GM21390 (cell line): ENCODE results near the gene CPSF3.

Experiments
- ATAC-seq: cut with Tn5 transposase; IDR thresholded peaks from one replicate; pipeline ENCODE4 v1.9.1; 2021; ENCODE audit not compliant: unreplicated experiment

The CPSF3 gene

DNA sequence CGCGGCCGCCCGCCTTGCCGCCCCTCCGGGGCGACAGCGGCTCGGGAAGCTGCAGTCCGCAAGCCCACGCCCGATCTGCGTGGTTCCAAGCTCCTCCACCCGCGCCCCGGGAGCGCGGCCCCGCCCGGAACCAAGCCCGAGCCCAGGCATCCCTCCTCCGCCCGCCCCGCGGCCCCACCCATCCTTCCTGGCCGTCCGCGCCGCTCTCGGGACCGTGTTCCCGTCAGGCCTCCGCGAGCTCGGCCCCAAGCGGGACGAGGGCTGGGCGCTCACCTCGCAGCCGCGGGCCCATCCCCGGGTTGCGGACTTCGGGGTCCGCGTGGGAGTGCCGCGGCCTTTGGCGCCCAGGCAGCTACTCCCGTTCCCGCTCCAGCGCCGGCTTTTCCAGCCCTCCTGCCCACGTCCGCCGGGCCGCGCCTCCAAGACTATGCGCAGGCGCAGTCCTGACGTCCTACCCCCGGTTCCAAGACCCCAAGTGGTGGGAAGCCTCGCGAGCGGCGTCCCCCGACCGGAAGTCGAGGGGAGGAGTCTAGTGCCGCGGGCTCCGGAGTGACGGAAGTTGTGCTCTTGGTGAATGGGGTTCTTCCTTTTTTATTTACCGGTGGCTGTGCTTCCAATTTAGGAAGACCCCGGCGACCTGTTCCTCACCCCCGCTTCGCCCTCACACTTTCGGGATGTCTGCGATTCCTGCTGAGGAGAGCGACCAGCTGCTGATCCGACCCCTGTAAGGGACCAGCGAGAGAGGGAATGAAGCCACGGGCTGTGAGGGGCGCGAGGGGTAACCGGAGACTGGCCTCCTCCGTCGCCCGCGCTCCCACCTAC lies at the start of gene CPSF3, which contains the start of gene ITGB1BP1:
TSS of gene CPSF3 (plus strand) at position 555 of the 822 bp plus-strand sequence. CDS start at position 675, 120 bp downstream.
TSS of gene ITGB1BP1 (minus strand) at position 429 of the 822 bp plus-strand sequence. CDS start 4,831 bp downstream, outside the sequence.
- peak; percentile 80 for ATAC-seq

DNA sequence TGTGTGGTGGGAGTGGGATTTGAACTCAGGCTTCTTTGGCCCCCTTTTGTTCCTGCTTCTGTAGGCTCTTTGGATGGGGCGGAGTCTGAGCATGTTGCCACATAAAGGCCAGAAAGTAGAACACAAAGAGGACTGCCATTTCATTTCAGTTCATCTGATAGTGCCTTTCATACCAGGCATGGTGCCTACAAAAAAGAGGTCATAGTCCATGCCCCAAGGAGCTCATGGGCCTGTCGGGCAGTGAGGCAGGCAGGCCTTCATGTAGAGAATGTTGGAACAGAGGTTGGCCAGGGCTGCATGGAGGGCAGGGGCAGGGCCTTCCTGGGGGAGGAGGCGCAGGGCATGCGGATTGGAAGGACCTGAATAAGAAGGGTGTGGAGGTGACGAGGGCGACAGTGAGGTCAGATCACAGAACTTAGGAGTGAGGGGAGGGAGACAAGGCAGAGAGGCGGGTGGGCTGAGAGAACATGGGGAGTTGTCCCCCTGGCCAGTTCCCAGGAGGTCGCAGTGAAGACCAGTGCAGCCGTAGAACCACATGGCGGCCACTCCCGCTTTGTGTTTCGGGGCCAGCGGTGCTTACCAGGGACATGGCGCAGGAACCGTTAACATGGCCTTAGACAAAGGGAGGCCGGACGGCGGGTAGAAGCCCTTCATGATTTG lies 49.3 kb upstream of the CPSF3 start:
- ATAC-seq = no peak

DNA sequence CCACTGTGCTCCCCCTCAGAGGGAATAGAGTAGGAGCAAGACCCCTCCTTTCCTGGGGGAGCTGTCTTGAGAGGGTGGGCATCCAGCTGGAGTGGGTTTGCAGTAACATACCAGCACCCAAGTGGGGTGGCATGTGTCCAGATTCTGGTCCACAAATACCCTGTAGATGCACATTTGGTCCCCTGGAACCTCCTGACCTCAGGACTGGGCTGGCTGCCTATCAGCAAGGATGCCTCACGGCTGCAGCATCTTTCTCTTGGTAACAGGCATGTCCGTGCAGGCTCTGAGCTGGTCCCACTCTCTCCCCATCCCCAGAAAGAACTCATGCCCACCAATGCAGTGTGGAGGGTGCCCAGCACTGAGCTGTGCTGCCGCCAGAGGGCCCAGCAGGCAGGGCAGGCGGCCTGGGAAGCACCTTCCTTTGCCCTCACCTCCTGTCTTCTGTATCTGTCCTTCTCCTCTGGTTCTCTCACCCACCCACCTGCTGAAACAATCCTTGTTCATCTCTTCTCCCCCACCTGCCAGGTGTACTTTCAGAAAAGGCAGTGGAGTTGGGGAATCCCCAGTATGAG lies 47.5 kb upstream of the CPSF3 start:
- no peak for ATAC-seq

DNA sequence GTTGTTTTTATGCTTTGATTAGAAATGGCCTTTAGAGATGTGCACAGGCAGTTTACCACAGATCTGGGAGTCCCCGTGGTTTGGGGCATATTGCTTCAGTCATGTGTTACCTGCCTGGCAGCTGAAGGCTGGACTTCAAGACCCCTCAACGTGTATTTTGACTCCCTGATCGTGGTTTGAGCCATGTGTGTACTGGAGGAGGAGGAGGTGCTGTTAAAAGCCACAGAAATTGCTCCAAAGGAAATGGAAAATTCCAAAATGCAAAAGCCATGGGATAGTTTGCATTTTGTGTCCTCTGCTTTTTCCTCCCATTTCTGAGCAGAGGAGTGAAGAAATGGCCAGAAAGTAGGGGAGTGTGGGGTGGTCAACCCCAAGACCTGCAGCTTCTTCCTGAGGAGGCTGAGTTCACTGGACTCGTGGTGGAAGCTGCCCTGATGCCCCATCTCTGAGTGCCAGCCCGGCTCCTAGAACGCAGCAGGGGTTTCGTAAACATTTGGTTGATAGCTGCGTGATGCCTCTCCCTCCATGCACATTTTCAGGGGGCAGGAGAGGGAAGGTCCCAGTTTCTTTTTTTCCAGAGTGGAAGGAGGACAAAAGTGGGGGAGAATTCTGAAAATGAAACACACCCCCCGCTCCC lies 45.9 kb upstream of the CPSF3 start:
- no peak for ATAC-seq

DNA sequence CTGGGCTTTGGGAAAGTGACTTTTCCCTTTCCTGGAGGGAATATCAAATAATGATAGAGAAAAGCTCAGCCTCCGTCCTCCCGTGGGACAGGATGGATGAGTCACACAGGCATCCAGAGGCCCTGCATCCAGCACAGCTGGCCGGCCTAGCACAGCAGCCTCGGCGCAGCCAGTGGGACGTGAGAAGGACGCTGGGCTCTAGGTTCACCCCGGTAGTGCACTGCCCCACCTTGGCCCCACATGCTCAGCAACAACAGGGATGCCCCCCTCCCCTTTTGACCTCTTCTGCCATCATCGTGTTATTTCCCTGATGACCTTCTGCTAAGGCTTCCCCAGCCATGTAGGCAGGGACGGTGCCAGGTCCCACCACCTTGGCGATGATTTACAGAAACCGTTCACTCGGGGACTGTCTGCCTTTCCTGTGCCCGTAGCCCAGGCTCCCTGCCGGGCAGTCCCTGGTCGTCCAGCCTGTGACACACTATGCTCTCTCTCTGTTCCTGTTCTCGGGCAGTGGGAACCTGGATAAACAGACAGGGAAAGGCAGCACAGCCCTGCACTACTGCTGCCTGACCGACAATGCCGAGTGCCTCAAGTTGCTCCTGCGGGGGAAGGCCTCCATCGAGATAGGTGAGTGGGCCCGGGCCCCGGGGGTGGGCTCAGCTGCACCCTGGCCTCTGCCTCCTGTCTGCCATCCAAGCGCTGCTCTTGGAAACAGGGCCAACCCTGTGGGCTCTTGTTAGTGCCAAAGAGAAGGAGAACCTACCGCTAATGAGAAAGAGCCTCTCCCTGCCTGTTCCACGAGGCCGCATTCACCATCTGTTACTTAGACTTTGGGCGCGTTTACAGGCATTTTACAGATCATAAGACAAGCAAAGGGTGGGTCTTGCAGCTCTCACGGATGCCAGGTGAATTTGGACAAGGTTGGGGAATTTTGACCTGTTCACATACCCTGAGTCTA lies 44.7 kb upstream of the CPSF3 start:
- ATAC-seq = no peak

DNA sequence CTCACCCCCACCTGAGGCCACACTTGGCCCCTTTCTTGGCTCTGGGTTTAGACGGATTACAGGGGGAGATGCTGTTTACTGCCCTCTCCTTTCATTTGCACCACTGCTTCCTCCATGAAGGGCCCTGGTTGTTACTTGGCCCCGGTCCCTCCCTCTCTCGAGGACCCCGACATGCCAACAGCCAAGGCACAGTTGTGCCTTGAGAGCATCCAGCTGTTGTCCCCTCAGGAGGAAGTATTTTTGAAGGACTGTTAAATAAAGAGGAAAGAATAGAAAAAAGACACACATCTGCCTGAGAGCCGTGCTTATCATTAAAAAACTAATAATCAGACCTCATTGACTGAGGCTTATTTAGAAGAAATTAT lies 44.1 kb upstream of the CPSF3 start:
- no peak for ATAC-seq

DNA sequence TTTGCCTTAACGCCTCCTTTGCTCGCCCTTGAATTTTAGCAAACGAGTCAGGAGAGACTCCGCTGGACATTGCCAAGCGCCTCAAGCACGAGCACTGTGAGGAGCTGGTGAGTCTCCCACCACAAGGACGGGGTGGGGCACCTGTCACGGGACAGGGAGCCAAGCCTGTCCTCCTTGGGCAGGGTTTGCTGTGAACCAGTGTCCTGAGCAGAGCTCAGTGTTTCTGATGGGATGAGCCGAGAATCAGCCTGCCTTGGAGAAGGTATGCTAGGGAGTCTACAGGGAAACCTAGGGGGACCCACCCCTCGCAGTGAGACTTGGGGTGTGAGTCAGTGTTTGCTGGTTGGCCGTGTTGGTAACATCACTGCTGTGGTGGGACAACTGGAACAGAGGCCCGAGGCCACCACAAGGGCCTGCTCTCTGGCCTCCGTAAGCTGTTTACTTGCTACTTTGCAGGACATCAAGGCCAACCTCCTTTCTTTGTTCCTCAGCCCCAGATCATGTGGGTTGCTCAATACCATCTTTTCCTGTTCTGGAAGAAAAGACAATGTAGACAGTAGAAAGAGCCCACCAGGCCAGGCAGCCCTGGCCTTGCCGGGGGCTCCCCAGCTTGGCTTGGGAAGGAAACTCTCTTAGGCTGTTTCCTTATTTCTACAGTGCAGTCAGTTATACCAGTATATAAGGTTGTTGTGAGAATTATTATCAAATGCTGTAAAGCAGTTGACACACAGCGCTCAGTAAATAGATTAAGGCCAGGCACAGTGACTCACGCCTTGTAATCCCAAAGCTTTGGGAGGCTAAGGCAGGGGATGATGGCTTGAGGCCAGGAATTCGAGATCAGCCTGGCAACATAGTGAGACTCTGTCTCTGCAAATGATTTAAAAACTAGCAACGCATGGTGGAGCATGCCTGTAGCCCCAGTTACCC lies 42.5 kb upstream of the CPSF3 start:
- ATAC-seq = no peak

DNA sequence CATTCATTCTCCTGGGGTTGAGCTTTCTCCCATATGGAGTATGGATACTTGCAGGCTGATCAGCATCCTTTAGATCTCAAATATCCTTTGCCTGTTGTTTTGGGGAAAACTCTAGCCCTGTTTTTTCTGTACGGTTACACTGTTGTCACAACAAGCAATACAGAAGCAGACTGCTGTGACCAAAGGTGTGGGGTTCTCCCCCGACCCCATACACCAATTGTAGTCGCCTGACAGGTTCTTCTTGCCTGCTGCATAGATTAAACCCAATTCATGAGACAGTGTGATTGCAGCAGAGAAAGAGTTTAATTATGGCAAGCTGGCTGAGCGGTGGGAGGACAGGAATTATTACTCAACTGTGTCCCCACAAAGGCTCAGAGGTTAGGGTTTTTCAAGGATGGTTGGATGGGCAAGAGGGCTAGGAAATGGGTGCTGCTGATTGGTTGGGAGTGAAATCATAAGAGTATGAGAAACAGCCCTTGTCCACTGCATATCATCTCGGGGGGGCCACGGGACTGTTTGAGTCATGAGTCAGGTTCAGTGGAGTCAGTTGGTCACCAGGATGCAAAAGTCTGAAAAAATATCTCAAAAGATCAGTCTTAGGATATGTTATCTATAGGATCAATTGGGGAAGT lies 40.7 kb upstream of the CPSF3 start:
- ATAC-seq = no peak

DNA sequence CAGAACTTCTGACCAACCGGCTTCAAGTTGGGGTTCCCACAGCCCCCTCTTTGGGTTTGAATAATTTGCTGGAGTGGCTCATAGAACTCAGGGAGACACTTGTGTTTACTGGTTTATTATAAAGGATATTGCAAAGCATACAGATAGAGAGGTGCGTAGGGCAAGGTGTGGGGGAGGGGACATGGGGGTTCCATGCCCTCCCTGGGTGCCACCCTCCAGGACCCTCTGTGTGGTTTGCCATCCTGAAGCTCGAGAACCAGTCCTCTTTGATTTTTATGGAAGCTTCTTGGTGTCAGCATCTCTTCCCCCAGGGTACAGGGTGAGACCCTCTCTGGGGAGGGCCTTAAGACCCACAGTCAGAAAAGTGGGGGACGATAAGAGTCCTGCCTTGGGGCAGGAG lies 38.9 kb upstream of the CPSF3 start:
- no peak for ATAC-seq

DNA sequence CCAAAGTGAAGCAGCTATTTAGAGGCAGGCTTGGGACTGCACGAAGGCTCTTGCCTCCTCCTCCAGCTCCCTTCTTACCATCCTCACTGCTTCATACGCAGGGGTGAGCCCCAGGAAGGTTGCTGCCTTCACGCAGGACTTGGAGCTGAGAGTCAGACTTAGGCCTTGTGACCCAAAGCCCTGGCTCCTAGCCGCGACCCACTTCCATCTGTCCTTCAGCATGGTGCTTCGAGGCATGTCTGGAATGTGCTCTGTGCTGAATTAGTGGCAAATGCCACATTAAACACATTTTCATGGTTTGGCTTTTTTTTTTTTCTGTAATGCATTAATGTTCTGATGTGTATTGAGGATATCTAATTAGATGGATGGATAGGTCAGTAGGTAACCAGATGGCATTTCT lies 37.6 kb upstream of the CPSF3 start:
- no peak for ATAC-seq

DNA sequence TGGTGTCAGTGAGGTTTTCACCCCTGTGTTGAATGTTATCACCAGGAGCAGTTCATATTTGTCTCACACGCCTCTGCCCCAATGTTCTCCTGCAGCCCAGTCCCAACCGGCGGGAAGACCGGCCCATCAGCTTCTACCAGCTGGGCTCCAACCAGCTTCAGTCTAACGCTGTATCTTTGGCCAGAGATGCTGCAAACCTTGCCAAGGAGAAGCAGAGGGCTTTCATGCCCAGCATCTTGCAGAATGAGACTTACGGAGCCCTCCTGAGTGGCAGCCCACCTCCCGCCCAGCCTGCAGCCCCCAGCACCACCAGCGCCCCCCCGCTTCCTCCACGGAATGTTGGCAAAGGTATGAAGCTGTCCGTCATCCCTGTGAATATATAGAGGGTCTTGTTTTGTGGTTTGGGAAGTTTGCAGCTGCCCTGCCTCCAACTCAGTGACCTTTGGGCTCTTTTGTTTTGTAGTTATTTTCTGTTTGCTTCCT lies 35.2 kb upstream of the CPSF3 start:
- no peak for ATAC-seq

DNA sequence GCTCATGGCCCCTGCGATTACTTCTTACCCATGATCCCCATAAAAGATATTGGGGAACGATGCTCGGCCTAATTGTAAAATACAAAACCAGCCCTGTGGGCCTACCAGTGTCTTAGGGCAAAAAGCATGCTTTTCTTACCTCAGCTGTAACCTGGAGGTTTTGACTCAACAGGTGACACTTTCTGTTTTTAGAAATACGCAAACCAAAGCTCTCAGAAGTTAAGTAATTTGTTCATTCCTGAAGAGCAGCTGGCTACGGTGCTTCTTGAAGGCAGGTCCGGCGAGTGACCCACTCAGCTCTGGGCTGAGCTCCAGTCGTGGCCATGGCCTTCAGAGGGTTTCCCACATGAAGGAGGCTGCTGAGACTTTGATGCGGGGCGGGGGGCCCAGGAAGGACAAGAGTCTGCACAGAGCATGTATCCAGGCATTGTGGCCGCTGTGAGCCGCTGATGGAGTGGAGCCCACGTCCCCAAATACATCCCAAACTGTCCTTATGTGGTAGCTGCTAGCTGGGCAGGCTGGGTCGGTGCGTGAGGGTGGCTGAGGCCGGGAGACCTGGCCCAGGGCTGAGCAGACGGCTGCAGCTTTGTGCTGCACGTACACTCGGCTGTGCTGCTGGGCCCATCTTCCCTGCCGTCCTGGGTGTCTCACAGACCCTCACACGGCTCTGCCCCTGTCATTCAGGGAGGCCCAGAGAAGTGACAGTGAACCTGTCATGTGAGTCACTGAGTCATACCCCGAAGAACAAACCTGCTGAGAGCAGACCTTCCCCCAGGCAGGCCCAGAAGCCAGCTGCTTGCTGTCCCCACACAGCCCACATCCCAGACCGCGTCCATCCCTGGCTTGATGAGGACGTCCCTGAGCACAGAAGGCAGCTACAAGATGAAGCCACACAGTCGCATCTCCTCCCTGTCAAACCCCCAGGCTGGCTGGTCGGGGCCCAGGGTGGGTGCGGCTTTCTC lies 34.2 kb upstream of the CPSF3 start:
- ATAC-seq = no peak

DNA sequence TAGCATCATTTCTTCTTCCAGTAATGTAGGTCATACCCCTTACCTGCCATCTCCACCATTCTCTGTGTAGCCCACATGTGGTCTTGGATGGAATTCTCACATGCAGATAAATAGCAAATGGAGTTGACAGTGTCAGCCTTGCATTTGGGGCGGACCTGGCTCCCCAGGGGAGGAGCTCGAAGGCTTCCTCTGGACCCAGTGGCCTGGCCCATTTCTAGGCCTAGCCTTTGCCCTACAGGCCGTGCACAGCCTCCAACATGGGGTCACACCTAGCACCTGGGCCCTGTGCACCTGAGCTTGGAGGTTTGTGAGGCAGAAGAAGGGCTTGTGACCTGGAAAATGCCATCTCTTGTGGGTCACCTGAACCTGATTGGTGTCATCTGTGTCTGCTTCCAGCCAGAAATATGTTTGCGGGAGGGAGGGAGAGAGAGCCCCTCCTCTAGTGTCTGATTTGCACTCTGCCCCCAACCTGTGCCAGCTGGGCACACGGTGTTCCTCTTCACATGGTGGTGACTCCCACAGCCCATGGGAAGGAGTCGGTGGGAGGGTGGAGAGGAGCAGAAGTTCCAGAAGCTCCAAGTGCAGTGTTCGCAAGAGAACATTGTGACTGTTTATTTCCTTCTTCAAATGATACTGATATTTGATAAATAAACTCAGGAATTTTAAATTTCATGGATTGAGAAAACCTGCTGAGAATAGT lies 33.2 kb upstream of the CPSF3 start:
- no peak for ATAC-seq

DNA sequence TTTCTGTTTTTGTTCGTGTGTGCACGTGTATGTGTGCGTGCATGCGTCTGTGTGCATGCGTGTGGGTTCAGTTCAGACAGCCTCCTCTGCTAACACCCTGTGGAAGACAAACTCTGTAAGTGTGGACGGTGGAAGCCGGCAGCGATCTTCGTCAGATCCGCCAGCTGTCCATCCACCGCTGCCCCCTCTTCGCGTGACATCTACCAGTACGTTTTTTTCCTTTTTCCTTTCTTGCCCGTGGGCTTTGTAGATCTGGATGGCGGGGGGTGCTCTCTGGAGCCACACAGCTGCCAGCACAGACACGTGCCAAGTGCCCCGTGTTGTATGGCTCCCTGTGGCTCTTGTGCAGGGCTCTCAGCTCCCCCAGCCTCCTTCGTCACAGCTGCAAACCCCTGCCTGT lies 32.5 kb upstream of the CPSF3 start:
- ATAC-seq = no peak

DNA sequence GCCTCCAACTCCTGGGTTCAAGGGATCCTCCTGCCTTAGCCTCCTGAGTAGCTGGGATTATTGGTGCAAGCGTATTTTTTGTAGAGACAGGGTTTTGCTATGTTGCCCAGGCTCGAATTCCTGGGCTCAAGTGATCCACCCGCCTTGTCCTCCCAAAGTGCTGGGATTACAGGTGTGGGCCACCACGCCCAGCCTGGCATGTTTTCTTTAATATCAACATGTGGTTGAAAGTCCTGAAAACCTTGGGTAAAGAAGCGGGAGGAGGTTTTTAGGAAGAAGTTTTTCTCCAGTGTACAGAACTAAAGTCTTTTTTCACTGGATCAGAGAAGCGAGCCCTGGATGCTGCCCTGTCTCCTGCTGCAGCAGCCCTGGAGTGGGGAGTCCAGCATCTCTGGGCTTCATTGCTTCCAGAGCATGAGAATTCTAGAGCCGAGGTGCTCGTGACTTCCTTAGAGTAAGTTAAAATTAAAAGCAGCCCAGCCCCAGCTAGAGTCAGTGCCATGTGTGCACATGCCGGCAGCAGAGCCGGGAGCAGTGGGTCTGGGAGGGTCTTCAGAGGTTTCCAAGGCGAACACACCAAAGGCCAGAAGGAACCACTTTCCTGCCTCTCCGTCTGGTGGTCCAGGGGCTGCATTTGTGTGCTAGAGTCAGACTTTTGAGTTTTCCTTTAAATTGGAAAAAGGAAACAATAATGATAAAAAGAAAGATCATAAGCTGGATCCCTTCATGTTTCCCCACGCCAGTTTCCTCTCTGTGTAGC lies 31.3 kb upstream of the CPSF3 start:
- no peak for ATAC-seq
